ENCODE data around the gene FOXI1. TPM values are rescaled to one million over a fixed set of nuclear protein-coding genes. Genes with fewer than 3 reads are reported as not detected.

The FOXI1 gene
- total and polyA plus RNA-seq, 2 of the 13 experiments (the other 11 are each of a cell fraction or from before 2014, with no cell fraction given) = not detected

- H3K27me3 ChIP-seq (ENCODE audit: control insufficient read depth in 1 of 2, insufficient read depth in 2 of 2, low read length in 2 of 2) = no peaks in the 10 kb centered on the region
- H3K9me3 ChIP-seq (ENCODE audit: low read length) = no peaks in the 10 kb centered on the region
- peaks cover 10% of the 10 kb centered on the region for H3K4me1 ChIP-seq (ENCODE audit: insufficient read depth, low read length)
- DNase-seq (ENCODE audit: low spot score) (no peak), ATAC-seq (no peak), FAIRE-seq (no peak)
- H4K20me1 ChIP-seq (ENCODE audit: insufficient read depth, low read length) = no peaks in the 10 kb centered on the region
- no peak overlapping the region for H3K27ac ChIP-seq (ENCODE audit: extremely low read length, insufficient read depth, low read length)
- no TSS peak for BruUV-seq (replicated peaks)
- no peaks in the 10 kb centered on the region for H3K36me3 ChIP-seq (replicated peaks in 1 of 2; ENCODE audit: control insufficient read depth in 1 of 2, insufficient read depth in 2 of 2, low read length in 2 of 2)
- H3K4me3 ChIP-seq (replicated peaks in 1 of 3; ENCODE audit: insufficient read depth in 1 of 3, low read depth in 2 of 3, low read length in 3 of 3) = no peak overlapping the region
- no peak overlapping the region for H3K4me2 ChIP-seq (ENCODE audit: low read depth, low read length)
- in situ Hi-C loops (cut with HindIII; ENCODE audit: extremely low pct_ligation_motif_present, low pct_unique_long_range_greater_than_20kb) (no loop called here), intact Hi-C loops (cut with micrococcal nuclease; ENCODE audit: unreplicated experiment) (no loop called here)
- 5% methylated on average over 4 of the region's 4 CpGs for WGBS (ENCODE audit: low lambda C conversion rate)
- ChIA-PET CTCF (ENCODE audit: low intra/inter-chr PET ratio, low total read pairs) (no interaction called here), POLR2A (no interaction called here)
- H3K79me2 ChIP-seq (ENCODE audit: insufficient read depth, low read length) = no peaks in the 10 kb centered on the region
- TF ChIP-seq EEA1 (CRISPR knock-in tag; IDR thresholded peaks at IDR 0.05; ENCODE audit: borderline replicate concordance) = no peak
- no peak overlapping the region for H2AFZ ChIP-seq (ENCODE audit: low read length)
- H3K9ac ChIP-seq (ENCODE audit: insufficient read depth, low read depth, low read length) = no peak overlapping the region
These were observed 42.1 kb downstream of the FOXI1 start for GRCh38 chr5:170147753-170148264.

- intact Hi-C loops (cut with micrococcal nuclease; ENCODE audit: unreplicated experiment) (no loop called here), in situ Hi-C loops (cut with HindIII; ENCODE audit: extremely low pct_ligation_motif_present, low pct_unique_long_range_greater_than_20kb) (no loop called here)
- ATAC-seq (no peak), DNase-seq (ENCODE audit: low spot score) (no peak), FAIRE-seq (no peak)
- Histone ChIP-seq H3K27ac (ENCODE audit: extremely low read length, insufficient read depth, low read length) (no peak overlapping the region), H3K4me1 (ENCODE audit: insufficient read depth, low read length) (peaks cover 10% of the 10 kb centered on the region), H3K27me3 (ENCODE audit: control insufficient read depth in 1 of 2, insufficient read depth in 2 of 2, low read length in 2 of 2) (no peaks in the 10 kb centered on the region), H3K4me3 (replicated peaks in 1 of 3; ENCODE audit: insufficient read depth in 1 of 3, low read depth in 2 of 3, low read length in 3 of 3) (no peak overlapping the region), H2AFZ (ENCODE audit: low read length) (no peak overlapping the region), H3K4me2 (ENCODE audit: low read depth, low read length) (no peak overlapping the region), H3K79me2 (ENCODE audit: insufficient read depth, low read length) (no peaks in the 10 kb centered on the region), H3K9me3 (ENCODE audit: low read length) (no peaks in the 10 kb centered on the region), H4K20me1 (ENCODE audit: insufficient read depth, low read length) (no peaks in the 10 kb centered on the region), H3K9ac (ENCODE audit: insufficient read depth, low read depth, low read length) (no peak overlapping the region), H3K36me3 (replicated peaks in 1 of 2; ENCODE audit: control insufficient read depth in 1 of 2, insufficient read depth in 2 of 2, low read length in 2 of 2) (no peaks in the 10 kb centered on the region)
- POLR2A ChIA-PET = no interaction called here
- 21% methylated on average over 8 of the region's 12 CpGs for WGBS (ENCODE audit: low lambda C conversion rate)
- CTCF ChIA-PET (ENCODE audit: low intra/inter-chr PET ratio, low total read pairs) = no interaction called here
- BruUV-seq (replicated peaks) = no TSS peak
- TF ChIP-seq NBN (conservative IDR thresholded peaks at IDR 0.05) = no peak
- TF ChIP-seq ZNF775 (CRISPR knock-in tag; IDR thresholded peaks at IDR 0.05; ENCODE audit: borderline replicate concordance) = no peak
- TF ChIP-seq RBAK (CRISPR knock-in tag; IDR thresholded peaks at IDR 0.05) = no peak
- TF ChIP-seq ZNF790 (CRISPR knock-in tag; IDR thresholded peaks at IDR 0.05; ENCODE audit: borderline replicate concordance) = no peak
- TF ChIP-seq ATF7 (IDR thresholded peaks at IDR 0.05) = no peak
- TF ChIP-seq ATF7 (CRISPR knock-in tag; IDR thresholded peaks at IDR 0.05) = no peak
- no peak for TF ChIP-seq NFRKB (IDR thresholded peaks at IDR 0.05)
- TF ChIP-seq, protein P1, sequence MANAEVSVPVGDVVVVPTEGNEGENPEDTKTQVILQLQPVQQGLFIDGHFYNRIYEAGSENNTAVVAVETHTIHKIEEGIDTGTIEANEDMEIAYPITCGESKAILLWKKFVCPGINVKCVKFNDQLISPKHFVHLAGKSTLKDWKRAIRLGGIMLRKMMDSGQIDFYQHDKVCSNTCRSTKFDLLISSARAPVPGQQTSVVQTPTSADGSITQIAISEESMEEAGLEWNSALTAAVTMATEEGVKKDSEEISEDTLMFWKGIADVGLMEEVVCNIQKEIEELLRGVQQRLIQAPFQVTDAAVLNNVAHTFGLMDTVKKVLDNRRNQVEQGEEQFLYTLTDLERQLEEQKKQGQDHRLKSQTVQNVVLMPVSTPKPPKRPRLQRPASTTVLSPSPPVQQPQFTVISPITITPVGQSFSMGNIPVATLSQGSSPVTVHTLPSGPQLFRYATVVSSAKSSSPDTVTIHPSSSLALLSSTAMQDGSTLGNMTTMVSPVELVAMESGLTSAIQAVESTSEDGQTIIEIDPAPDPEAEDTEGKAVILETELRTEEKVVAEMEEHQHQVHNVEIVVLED (CRISPR knock-in tag; IDR thresholded peaks at IDR 0.05; ENCODE audit: borderline replicate concordance) = no peak
- TF ChIP-seq ZNF101 (CRISPR knock-in tag; IDR thresholded peaks at IDR 0.05; ENCODE audit: borderline replicate concordance, low read depth) = no peak
- TF ChIP-seq ZNF776 (CRISPR knock-in tag; IDR thresholded peaks at IDR 0.05) = no peak
These were observed 42.9 kb downstream of the FOXI1 start for GRCh38 chr5:170148430-170149205.

Data from HepG2 (cell line).